ENCODE measurements around the gene WNT9A.

WNT9A gene

GRCh38 chr1:227954163-227954850 is 6.6 kb upstream of the WNT9A start:
- no peak for DNase-seq

- DNase-seq, result no peak
These were observed 5.3 kb upstream of the WNT9A start for GRCh38 chr1:227953022-227953412.

- DNase-seq, result no peak
These were observed 4.8 kb upstream of the WNT9A start for GRCh38 chr1:227952374-227953021.

- no peak for DNase-seq
These were observed 4.1 kb upstream of the WNT9A start for GRCh38 chr1:227951624-227952373.

GRCh38 chr1:227950735-227951346 is 3.1 kb upstream of the WNT9A start:
- DNase-seq, result no peak

GRCh38 chr1:227949954-227950734 is 2.4 kb upstream of the WNT9A start:
- no peak for DNase-seq

GRCh38 chr1:227949341-227949921 is 1.7 kb upstream of the WNT9A start:
- no peak for DNase-seq

- no peak for DNase-seq
These were observed 945 bp upstream of the WNT9A start for GRCh38 chr1:227948493-227949260.

- no peak for DNase-seq
These were observed 401 bp downstream of the WNT9A start for GRCh38 chr1:227947386-227947675.

GRCh38 chr1:227946624-227947385 is 927 bp downstream of the WNT9A start:
- peak; percentile 87 for DNase-seq

GRCh38 chr1:227945891-227946623 is 1.7 kb downstream of the WNT9A start:
- peak; percentile 54 for DNase-seq

- peak; percentile 37 for DNase-seq
These were observed 2.5 kb downstream of the WNT9A start for GRCh38 chr1:227944931-227945890.

GRCh38 chr1:227944090-227944930 is 3.4 kb downstream of the WNT9A start:
- no peak for DNase-seq

- DNase-seq, result no peak
These were observed 4.2 kb downstream of the WNT9A start for GRCh38 chr1:227943381-227944089.

- no peak for DNase-seq
These were observed 4.9 kb downstream of the WNT9A start for GRCh38 chr1:227942716-227943261.

GRCh38 chr1:227942021-227942715 is 5.6 kb downstream of the WNT9A start:
- peak; percentile 54 for DNase-seq
